ENCODE results near the gene MYH11.

Gene MYH11

GRCh38 chr16:15856901-15857698, at the start of gene MYH11:
Gene MYH11 (minus strand): TSS chr16:15857028. CDS start chr16:15838252, 18,776 bp downstream.
- no peak for DNase-seq (ENCODE audit: low spot score)

DNA sequence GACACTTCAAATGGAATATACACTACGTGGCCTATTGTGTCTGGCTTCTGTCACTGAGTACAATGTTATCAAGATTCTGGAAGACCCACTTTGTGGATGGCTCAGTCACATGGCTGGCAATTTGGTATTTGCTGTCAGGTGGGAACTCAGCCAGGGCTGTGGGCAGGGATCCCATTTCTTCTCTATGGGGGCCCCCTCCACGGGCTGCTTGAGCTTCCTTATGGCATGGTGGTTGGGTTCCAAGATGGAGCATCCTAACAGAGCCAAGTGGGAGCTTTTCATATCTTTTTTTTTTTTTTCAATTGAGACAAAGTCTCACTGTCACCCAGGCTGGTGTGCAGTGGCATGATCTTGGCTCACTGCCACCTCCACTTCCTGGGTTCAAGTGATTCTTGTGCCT, 49.6 kb upstream of the MYH11 start:
- DNase-seq (ENCODE audit: low spot score) = no peak

- no peak for DNase-seq (ENCODE audit: low spot score)
Observed at GRCh38 chr16:15903960-15904359, 47.1 kb upstream of the MYH11 start.

GRCh38 chr16:15900901-15901500, 44.2 kb upstream of the MYH11 start:
- DNase-seq (ENCODE audit: low spot score) = no peak

DNA sequence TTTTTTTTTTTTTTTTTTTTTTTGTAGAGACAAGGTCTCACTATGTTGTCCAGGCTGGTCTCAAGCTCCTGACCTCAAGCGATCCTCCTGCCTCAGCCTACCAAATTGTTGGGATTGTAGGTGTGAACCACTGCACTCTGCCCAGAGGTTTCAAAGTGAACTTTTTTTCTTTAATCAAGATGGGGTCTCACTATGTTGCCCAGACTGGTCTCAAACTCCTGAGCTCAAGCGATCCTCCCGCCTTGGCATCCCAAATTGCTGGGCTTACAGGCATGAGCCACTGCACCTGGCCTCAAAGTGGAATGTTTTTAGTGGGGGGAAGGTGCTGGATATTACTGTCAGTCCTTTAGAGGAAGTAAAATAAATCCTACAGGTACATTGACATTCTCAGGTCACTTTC, 43.5 kb upstream of the MYH11 start:
- DNase-seq (ENCODE audit: low spot score) = no peak

DNA sequence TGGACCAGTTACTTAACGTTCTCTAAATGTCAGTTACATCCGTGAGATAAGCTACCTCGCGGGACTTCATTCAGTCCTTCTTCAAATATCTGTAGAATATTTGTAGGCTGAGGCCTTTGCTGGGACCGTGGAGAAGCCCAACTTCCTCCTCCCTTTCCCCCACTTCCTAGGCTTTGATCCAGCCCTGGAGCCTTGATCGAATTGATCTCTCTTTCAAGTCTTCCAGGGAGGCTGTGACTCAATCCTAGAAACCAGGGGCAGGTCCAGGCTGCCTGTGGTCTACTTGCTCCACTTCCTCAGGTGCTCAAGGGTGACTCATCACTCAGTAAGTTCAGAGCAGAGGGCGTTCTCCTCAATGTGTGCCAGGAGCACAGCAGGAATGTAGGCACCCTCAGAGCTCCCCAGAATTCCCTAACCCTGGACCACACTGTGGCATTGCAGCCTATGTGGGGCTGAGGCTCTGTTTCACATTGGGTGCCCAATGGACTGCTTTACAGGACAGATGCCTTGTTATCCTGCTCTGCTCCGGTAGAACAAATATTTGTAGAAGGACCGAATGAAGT, 42.8 kb upstream of the MYH11 start:
- no peak for DNase-seq (ENCODE audit: low spot score)

GRCh38 chr16:15898654-15899053, 41.8 kb upstream of the MYH11 start:
- DNase-seq (ENCODE audit: low spot score) = no peak

DNA sequence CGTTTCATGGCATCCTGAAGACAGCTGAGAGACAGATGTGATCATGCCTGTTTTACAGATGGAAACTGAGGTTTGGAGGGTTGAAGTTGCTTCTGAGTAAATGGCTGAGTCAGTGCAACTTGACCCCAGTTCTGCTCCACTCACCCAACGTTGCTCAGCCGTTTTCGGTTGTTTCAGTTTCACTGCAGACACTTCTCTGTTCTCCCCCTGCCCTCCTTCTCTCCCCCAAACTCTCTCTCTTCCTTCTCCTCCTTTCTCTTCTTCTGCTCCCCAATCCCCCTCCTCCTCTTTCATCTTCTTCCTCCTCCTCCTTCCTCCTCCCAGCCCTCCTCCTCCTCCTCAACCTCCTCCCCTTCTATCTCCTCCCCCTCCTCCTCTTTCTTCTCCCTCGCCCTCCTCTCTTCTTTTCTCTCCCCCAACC, 41.0 kb upstream of the MYH11 start:
- DNase-seq (ENCODE audit: low spot score) = peak; percentile 21

DNA sequence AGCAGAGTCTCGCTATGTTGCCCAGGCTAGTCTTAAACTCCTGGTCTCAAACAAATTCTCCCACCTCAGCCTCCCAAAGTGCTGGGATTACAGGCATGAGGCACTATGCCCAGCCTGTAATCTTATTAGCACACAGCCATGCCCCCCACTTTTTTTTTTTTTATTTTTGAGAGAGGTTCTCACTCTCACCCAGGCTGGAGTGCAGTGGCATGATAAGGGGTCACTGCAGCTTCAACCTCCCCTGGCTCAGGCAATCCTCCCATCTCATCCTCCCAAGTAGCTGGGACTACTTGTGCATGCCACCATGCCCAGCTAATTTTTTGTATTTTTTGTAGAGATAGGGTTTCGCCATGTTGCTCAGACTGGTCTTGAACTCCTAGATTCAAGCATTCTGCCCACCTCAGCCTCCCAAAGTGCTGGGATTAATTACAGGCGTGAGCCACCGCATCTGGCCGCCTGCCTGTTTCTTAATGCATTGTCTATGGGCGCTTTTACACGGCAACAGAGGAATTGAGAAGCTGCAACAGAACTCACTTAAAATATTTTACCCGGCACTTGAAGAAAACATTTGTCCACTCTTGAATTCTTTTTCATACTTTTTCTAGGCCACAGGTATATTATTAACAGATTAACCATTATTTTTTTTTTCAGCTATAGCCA, 40.4 kb upstream of the MYH11 start:
- DNase-seq (ENCODE audit: low spot score) = no peak

DNA sequence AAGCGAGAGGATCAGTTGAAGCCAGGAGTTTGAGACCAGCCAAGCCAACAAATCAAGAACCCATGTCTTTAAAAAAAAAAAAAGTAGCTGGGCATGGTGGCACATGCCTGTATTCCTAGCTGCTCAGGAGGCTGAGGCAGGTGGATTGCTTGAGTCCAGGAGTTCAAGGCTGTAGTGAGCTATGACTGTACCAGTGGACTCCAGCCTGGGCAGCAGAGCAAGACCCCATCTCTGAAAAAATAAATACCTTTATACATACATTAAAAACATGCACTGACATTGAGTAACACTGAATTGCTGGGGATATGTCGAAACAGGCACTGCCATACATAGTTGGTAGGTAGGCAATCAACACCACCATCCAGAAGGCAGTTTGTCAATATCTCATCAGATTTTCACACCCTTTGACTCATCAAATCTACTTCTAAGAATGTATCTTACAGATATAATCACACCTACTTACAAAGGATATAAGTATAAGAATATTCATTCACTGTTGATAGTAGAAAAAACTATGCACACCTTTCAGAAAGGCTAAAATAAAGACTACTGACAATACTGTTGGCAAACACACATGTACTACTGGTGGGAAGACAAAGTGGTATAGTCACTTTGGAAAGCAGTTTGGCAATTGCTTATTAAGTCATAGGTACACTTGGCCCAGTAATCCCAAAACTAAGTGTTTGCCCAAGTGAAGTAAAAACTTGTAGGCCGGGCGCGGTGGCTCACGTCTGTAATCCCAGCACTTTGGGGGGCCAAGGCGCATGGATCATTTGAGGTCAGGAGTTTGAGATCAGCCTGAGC, 37.9 kb upstream of the MYH11 start:
- DNase-seq (ENCODE audit: low spot score) = no peak

GRCh38 chr16:15891508-15891907, 34.7 kb upstream of the MYH11 start:
- no peak for DNase-seq (ENCODE audit: low spot score)

DNA sequence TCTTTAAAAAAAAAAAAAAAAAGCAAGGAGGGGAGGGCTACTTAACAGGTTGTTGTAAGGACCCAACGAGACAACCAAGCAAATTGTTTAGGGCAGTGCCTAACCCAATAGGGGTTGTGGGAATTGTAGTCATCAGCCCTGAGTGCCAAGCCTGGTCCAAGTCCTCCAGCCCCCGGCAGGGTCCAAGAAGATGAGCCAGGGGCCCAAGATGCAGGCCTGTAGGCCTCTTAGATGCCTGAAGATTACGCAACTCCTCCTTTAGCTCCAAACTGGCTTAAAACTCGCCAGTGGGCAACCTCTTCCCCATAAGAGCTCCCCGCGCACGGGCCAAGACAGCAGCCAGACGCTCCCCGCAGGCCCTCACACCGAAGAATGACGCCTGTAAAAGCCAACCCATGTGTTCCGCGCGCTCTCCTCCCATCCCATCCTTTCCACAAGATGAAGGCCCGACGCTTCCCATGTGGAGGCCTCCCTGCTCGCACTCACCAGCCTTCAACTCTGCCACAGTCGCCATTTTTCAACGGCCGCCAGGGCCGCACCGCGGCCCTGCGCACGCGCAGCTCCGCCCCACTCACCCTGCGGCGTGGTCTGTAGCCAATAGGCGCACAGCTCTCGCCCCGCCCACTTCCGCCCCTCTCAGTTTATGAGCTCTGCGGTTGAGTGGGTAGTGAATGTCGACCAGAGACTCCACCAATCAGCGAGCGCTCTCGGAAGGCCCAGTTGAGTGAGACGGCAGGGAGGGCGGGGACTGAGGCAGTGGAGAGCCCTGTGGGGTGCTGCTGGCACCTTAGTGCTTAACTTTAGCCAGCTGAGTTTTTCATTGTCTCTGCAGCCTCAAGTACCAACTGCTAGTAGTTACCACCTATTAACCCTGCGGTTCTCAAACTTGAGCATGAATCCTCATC, 31.5 kb upstream of the MYH11 start, which contains the start of gene CEP20:
Gene CEP20 (minus strand): TSS at position 532 of the 905 bp plus-strand sequence. CDS start 18 bp downstream, at position 514.
- peak; percentile 100 for DNase-seq (ENCODE audit: low spot score)

DNA sequence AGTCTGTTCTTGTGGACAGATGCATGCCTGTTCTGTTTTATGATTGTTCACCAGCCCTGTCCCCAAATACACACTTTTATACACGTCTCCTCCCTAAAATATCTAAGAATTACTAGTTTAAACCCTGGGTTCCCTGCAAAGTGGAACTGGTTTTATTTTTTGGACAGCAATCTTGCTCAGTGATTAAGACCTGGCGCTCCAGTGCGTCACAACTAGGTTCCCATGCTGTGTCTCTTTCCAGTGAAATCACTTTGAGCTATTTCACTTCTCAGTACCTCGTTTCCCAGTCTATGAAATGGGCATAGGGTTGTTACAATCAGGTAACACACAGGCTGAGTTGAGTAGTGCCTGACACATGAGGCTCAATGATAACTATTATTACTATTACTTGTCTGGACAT, 30.5 kb upstream of the MYH11 start:
- DNase-seq (ENCODE audit: low spot score) = no peak

- DNase-seq (ENCODE audit: low spot score) = no peak
Observed at GRCh38 chr16:15886078-15886477, 29.2 kb upstream of the MYH11 start.

DNA sequence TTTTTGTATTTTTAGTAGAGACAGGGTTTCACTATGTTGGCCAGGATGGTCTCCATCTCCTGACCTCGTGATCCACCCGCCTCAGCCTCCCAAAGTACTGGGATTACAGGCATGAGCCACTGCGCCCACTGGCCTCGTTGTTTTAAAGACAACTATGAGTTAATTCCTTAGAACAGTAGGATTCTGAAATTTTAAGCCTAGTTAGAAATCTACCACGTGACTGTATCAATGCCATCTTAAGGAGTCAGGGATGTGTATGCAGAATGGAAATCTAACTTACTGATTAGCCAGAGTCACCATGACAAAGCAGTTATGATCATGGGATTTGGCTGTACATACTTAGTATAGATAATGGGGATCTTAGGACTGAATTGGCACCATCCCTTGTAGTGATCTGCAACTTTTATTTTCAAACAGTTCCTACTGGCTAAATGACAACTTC, 28.8 kb upstream of the MYH11 start:
- DNase-seq (ENCODE audit: low spot score) = no peak

DNA sequence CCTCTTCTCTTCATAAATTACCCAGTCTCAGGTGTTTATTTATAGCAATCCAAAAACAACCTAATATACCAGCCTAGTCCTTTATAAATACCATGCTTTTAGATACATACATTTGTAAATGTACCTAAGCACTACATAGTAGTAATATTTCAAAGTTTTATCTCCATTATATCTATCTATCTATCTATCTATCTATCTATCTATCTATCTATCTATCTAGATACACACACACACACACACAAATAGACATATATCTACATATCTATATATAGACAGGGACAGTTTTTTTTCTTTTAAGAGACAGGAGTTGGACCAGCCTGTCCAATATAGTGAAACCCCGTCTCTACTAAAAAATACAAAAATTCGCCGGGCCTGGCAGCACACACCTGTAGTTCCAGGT, 25.7 kb upstream of the MYH11 start:
- no peak for DNase-seq (ENCODE audit: low spot score)

DNA sequence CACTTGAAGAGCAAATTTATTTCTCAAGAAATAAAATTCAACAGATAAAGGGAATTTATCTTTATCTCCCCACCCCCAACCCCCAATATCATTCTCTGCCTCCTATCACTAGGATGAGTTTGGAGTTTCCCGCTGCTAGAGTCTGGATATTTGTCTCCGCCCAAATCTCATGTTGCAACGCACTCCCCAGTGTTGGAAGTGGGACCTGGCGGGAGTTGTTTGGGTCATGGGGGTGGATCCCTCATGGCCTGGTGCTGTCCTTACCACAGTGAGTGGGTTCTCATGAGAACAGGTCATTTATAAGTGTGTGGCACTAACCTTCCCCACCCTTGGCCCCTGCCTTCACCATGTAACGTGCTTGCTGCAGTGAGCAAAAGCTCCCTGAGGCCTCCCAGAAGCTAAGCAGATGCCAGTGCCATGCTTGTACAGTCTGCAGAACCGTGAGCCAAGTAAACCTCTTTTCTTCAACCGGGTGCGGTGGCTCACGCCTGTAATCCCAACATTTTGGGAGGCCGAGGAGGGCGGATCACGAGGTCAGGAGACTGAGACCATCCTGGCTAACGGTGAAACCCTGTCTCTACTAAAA, 25.1 kb upstream of the MYH11 start:
- no peak for DNase-seq (ENCODE audit: low spot score)

- no peak for DNase-seq (ENCODE audit: low spot score)
Observed at GRCh38 chr16:15880434-15881308, 23.8 kb upstream of the MYH11 start.

- DNase-seq (ENCODE audit: low spot score) = no peak
Observed at GRCh38 chr16:15879255-15879811, 22.5 kb upstream of the MYH11 start.
